Endothelial cell of hepatic sinusoid (primary cell): Measurements from ENCODE around the gene CDK1.

ENCODE experiments used
- in situ Hi-C: cut with HindIII; loops from 2 replicates; pipeline ENCODE4 v1.10.0; 2017; ENCODE audit warnings: low sequenced_read_pairs

CDK1 gene

GRCh38 chr10:60778214-60778970 is at the start of gene CDK1:
TSS of gene CDK1 (plus strand) at chr10:60778478. CDS start at chr10:60780166, 1,688 bp downstream.
- in situ Hi-C loops, result no loop called here

DNA sequence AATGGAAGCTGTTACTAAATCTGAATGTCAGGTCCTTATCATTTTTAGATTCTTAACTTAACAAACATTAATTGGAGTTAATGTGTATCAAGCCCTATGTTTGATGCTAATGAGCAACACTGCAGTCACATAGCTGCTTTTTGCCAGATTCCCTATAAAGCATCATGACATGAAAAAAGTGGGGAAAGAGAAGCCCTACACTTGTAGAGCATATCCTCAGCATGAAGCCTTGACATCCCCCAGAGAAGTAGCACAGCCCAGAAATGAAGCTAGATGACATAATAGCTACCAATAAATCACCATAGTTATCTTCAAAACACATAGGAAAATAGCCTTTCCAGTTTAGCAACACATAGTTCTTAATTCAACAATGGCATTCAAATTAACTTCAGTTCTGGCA is 49.2 kb upstream of the CDK1 start:
- in situ Hi-C loops, result no loop called here

GRCh38 chr10:60731134-60731885 is 47.0 kb upstream of the CDK1 start:
- in situ Hi-C loops, result no loop called here

GRCh38 chr10:60732198-60732806 is 46.0 kb upstream of the CDK1 start:
- in situ Hi-C loops, result no loop called here

GRCh38 chr10:60732807-60733516 is 45.3 kb upstream of the CDK1 start:
- in situ Hi-C loops, result no loop called here

DNA sequence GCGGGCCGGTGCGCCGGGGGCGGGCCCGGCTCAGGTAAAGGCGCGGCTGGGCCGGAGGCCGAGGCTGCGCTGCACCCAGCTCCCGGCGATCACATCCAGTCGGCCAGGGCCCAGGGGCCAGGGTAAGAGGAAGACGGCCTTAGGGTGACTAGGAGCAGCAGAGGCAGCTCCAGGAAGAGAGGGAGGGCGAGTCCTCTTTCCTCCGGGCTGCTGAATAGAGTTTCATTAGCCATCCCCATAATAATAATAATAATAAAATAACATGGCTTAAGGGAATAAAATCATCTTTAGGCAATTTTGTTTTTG is 44.8 kb upstream of the CDK1 start:
- in situ Hi-C loops, result no loop called here

GRCh38 chr10:60733826-60734225 is 44.5 kb upstream of the CDK1 start:
- in situ Hi-C loops, result no loop called here

DNA sequence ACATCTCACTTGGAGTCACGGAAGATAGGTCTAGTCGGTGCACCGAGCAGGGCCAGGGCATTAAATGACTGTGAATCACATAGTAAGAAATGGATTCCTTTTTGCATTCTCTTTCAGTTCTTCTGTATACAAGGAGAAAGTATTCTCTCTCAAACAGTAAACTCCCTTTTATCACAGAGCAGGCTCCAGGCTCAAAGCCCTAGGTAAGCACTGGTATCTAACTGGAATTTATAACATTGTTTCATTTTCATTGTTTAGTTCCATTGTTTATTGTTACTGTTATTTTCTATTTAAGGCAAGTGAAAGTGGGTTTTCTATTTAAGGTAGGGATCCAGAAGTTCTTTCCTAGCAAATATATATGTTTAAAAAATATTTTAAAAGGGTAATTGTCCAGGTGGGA is 44.1 kb upstream of the CDK1 start:
- in situ Hi-C loops, result no loop called here

GRCh38 chr10:60735244-60735643 is 43.0 kb upstream of the CDK1 start:
- in situ Hi-C loops, result no loop called here

DNA sequence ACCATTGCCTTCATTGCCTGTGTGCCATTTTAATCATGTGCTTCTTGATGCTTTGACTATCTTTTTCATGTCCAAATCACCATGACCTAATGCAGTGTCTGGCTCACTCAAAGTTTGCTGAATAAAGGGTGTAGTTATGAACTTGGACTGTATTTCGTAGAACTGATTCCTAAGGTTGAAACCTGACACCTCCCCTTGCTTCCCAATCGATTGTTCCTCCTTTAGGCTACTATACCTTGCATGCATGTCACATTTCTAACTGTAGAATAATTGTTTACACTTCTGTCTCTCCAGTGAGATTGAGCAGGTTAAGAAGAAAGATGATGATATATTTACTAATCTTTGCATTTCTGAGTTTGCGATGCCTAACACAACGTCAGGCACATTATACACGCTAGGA is 41.0 kb upstream of the CDK1 start:
- in situ Hi-C loops, result no loop called here

GRCh38 chr10:60739558-60739957 is 38.7 kb upstream of the CDK1 start:
- in situ Hi-C loops, result no loop called here

GRCh38 chr10:60742512-60742911 is 35.8 kb upstream of the CDK1 start:
- in situ Hi-C loops, result no loop called here

DNA sequence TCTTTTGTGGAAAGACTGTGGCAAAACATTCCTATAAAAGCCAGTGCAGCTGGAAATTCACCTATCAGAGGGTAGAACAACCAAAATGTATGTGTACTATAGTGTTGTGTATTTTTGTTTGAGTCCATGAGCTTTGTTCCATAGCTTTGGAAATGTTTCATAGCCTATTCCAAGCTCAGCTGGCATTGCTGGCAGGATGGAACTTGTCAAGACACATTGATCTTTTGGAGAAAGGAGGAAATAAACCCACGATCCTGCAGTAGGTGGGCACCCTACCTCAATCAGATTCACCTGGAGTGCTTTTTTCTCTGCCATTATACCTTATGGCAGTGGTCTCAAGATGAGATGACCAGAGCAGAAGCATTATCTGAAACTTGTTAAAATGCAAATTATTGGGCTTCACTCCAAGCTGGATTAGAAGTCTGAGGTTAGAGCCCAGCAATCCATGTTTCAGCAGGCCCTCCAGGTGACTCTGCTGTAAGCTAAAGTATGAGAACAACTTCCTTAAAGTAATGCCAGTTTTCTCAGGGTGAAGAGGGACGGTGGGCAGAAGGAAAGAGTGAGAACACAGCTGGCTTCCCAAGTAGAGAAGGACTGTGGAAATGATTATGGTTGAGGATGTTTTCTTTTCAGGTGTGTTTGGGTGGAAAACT is 30.3 kb upstream of the CDK1 start:
- in situ Hi-C loops, result loop anchor here (5.0 kb wide), 1 partner anchor 76 kb away; no protein-coding TSS in a partner anchor

DNA sequence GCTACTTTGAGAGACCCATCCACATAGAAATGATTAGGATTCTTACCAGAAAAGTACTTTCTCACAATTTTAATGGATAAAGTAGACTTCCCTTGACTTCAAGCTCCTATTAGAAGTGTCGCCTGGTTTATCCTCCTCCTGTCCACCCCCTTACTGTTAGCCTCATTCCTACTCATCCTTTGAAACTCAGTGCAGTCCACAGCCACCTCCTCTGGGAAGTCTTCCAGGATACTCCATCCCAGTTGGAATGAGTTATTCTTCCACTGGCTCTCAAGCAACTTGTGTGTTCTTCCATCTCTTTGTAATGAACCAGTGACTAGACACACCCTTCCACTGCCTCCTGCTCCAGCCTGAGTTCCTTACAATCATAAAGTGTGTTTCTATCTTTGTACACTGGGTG is 25.1 kb upstream of the CDK1 start:
- in situ Hi-C loops, result no loop called here

DNA sequence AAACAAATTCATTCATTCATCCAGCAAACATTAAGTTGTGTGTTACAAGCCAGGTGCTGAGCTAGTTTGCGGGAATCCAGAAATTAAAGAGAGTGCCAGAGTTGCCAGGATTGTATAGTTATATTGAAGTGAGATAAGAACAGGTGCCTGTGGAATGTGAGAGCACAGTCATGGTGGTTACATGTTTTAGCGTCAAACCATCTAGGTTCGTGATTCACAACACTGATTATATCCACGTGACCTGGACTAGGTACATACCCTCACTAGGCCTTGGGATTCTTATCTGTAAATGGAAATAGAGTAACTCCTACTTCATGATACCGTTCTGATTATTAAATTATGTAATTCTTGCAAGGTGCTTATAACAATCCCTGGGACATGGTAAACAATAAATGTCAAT is 24.5 kb upstream of the CDK1 start:
- in situ Hi-C loops, result no loop called here

DNA sequence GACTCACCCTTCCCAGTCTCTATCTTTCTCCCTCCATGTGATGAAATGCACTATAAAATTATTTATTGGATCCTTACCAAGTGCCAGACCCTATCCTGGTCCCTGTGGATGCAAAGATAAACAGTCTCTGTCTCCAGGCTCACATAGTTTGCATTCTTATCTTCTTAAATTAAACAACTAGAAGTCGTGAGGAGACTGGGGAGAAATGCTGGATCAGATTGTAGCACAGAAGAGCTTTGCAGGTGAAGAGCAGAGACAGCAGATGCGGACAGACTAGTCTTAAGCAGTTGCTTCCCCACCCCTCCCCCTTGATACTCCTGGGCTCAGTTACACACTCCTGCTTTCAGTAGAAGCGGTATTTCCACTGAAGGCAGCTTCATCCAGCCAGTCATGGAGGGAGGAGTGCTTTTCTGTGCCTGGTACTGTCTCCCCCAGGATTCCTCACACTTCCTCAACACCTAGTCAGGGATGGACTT is 20.8 kb upstream of the CDK1 start:
- in situ Hi-C loops, result no loop called here

DNA sequence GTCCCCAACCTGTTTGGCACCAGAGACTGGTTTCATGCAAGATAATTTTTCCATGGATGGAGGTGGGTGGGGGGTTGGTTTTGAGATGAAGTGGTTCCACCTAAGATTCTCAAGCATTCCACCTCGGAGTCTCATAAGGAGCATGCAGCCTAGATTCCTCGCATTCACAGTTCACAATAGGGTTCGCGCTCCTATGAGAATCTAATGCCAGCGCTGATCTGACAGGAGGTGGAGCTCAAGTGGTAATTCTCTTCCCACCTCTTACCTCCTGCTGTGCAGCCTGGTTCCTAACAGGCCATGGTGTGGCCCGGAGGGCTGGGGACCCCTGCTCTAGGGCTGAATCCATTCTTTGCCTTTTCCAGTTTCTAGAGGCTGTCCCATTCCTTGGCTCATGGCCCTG is 19.1 kb upstream of the CDK1 start:
- in situ Hi-C loops, result no loop called here

GRCh38 chr10:60760711-60761210 is 17.5 kb upstream of the CDK1 start:
- in situ Hi-C loops, result no loop called here

- in situ Hi-C loops, result no loop called here
Measured at GRCh38 chr10:60762554-60762953, 15.7 kb upstream of the CDK1 start.

- in situ Hi-C loops, result no loop called here
Measured at GRCh38 chr10:60767424-60767823, 10.9 kb upstream of the CDK1 start.

DNA sequence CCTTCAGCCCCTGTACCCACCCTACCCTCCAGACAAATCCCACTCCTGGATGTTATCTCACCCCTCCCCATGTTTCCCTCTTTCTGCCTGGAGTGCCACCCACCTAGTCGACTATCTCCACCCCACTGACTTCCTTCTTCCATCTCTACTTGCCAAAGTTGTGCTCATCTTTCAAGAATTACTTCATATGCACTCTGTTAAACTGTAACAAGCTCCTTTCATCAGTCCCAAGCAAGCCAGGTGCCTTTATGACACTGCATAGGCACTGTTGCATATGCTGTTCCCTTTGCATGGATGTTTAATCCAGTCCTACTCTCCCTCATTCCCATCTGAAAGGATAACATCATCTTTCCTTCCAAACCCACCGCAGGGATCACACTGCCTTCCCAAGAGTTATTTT is 8.9 kb upstream of the CDK1 start:
- in situ Hi-C loops, result no loop called here
